Measurements from ENCODE around the gene GNE.

- TF ChIP-seq EZH2 (IDR thresholded peaks at IDR 0.05; ENCODE audit: borderline replicate concordance, low read depth, low read length, poor library complexity, severe bottlenecking) (no peak), CTCF (conservative IDR thresholded peaks at IDR 0.05; ENCODE audit: low read depth, low read length) (no peak)
These were observed 21.0 kb downstream of the GNE start for GRCh38 chr9:36237230-36237629.

Measured in A673 (cell line).